ENCODE results near the gene GLUL.
"Not testable (repeated sequence)": the region's sequence is repeated elsewhere in the genome, so short reads cannot be mapped to it uniquely, and the experiment has no call there.

GLUL gene

GRCh38 chr1:182380199-182380598 is 11.4 kb downstream of the GLUL start:
- Histone ChIP-seq H2AFZ (ENCODE audit: low read depth) (no peak overlapping the region), H3K36me3 (ENCODE audit: insufficient read depth) (no peaks in the 10 kb centered on the region), H3K9ac (no peak overlapping the region), H4K20me1 (ENCODE audit: insufficient read depth) (no peaks in the 10 kb centered on the region), H3K79me2 (ENCODE audit: insufficient read depth, low read depth) (no peaks in the 10 kb centered on the region), H3K27ac (no peak overlapping the region), H3K4me1 (ENCODE audit: low read depth, poor library complexity, severe bottlenecking) (no peaks in the 10 kb centered on the region), H3K4me2 (no peak overlapping the region), H3K27me3 (ENCODE audit: insufficient read depth, low read depth) (no peaks in the 10 kb centered on the region), H3K4me3 (IDR thresholded peaks at IDR 0.05; ENCODE audit: insufficient read depth, low read depth, low read length) (no peak overlapping the region)
- no peak for TF ChIP-seq CTCF (conservative IDR thresholded peaks at IDR 0.05; ENCODE audit: low read depth, low read length)

GRCh38 chr1:182379781-182380180 is 11.8 kb downstream of the GLUL start:
- not testable (repeated sequence) for H3K27ac ChIP-seq; H3K27me3 ChIP-seq (ENCODE audit: insufficient read depth, low read depth); H3K4me3 ChIP-seq (IDR thresholded peaks at IDR 0.05; ENCODE audit: insufficient read depth, low read depth, low read length); H3K4me1 ChIP-seq (ENCODE audit: low read depth, poor library complexity, severe bottlenecking); H4K20me1 ChIP-seq (ENCODE audit: insufficient read depth); H3K9ac ChIP-seq; H3K4me2 ChIP-seq; H3K36me3 ChIP-seq (ENCODE audit: insufficient read depth); H3K79me2 ChIP-seq (ENCODE audit: insufficient read depth, low read depth); H2AFZ ChIP-seq (ENCODE audit: low read depth)

GRCh38 chr1:182376936-182377574 is 14.5 kb downstream of the GLUL start:
- no peaks in the 10 kb centered on the region for H3K79me2 ChIP-seq (ENCODE audit: insufficient read depth, low read depth)
- H3K9ac ChIP-seq, result no peak overlapping the region
- H3K27ac ChIP-seq, result no peak overlapping the region
- no peaks in the 10 kb centered on the region for H3K36me3 ChIP-seq (ENCODE audit: insufficient read depth)
- H3K4me1 ChIP-seq (ENCODE audit: low read depth, poor library complexity, severe bottlenecking), result no peaks in the 10 kb centered on the region
- no peaks in the 10 kb centered on the region for H3K27me3 ChIP-seq (ENCODE audit: insufficient read depth, low read depth)
- H4K20me1 ChIP-seq (ENCODE audit: insufficient read depth), result no peaks in the 10 kb centered on the region
- no peak overlapping the region for H3K4me2 ChIP-seq
- no peak overlapping the region for H2AFZ ChIP-seq (ENCODE audit: low read depth)
- no peak overlapping the region for H3K4me3 ChIP-seq (IDR thresholded peaks at IDR 0.05; ENCODE audit: insufficient read depth, low read depth, low read length)
- TF ChIP-seq CTCF (conservative IDR thresholded peaks at IDR 0.05; ENCODE audit: low read depth, low read length), result no peak

GRCh38 chr1:182374101-182374834 is 17.3 kb downstream of the GLUL start:
- no peak overlapping the region for H3K4me2 ChIP-seq
- H3K27me3 ChIP-seq (ENCODE audit: insufficient read depth, low read depth), result no peaks in the 10 kb centered on the region
- TF ChIP-seq CTCF (conservative IDR thresholded peaks at IDR 0.05; ENCODE audit: low read depth, low read length), result no peak
- H3K4me1 ChIP-seq (ENCODE audit: low read depth, poor library complexity, severe bottlenecking), result no peaks in the 10 kb centered on the region
- no peak overlapping the region for H3K27ac ChIP-seq
- no peaks in the 10 kb centered on the region for H3K79me2 ChIP-seq (ENCODE audit: insufficient read depth, low read depth)
- no peak overlapping the region for H3K9ac ChIP-seq
- no peak overlapping the region for H2AFZ ChIP-seq (ENCODE audit: low read depth)
- H3K36me3 ChIP-seq (ENCODE audit: insufficient read depth), result no peaks in the 10 kb centered on the region
- no peaks in the 10 kb centered on the region for H4K20me1 ChIP-seq (ENCODE audit: insufficient read depth)
- no peak overlapping the region for H3K4me3 ChIP-seq (IDR thresholded peaks at IDR 0.05; ENCODE audit: insufficient read depth, low read depth, low read length)

GRCh38 chr1:182370532-182370931 is 21.1 kb downstream of the GLUL start:
- Histone ChIP-seq H4K20me1 (ENCODE audit: insufficient read depth) (no peaks in the 10 kb centered on the region), H3K36me3 (ENCODE audit: insufficient read depth) (no peaks in the 10 kb centered on the region), H3K4me1 (ENCODE audit: low read depth, poor library complexity, severe bottlenecking) (no peaks in the 10 kb centered on the region), H3K4me2 (no peak overlapping the region), H3K27ac (no peak overlapping the region), H3K79me2 (ENCODE audit: insufficient read depth, low read depth) (no peaks in the 10 kb centered on the region), H3K9ac (no peak overlapping the region), H2AFZ (ENCODE audit: low read depth) (no peak overlapping the region), H3K27me3 (ENCODE audit: insufficient read depth, low read depth) (no peaks in the 10 kb centered on the region), H3K4me3 (IDR thresholded peaks at IDR 0.05; ENCODE audit: insufficient read depth, low read depth, low read length) (no peak overlapping the region)
- no peak for TF ChIP-seq CTCF (conservative IDR thresholded peaks at IDR 0.05; ENCODE audit: low read depth, low read length)
